Mucosa of stomach (tissue), 1 donor: ENCODE results near the gene ASB2.

ENCODE experiments used
- H3K27me3 ChIP-seq: one replicate; pipeline ENCODE4 v1.7.0; 2013; ENCODE audit warnings: mild to moderate bottlenecking, low read length; ENCODE audit not compliant: control insufficient read depth, insufficient read depth
- H3K36me3 ChIP-seq: one replicate; pipeline ENCODE4 v1.7.0; 2013; ENCODE audit warnings: low read length; ENCODE audit not compliant: control insufficient read depth, insufficient read depth
- H3K4me1 ChIP-seq: one replicate; pipeline ENCODE4 v1.7.0; 2013; ENCODE audit warnings: mild to moderate bottlenecking, low read length; ENCODE audit not compliant: control insufficient read depth, insufficient read depth
- H3K4me3 ChIP-seq: one replicate; pipeline ENCODE4 v1.7.0; 2013; ENCODE audit warnings: low read length
- H3K9ac ChIP-seq: one replicate; pipeline ENCODE4 v1.7.0; 2013; ENCODE audit warnings: mild to moderate bottlenecking, low read length, moderate library complexity
- H3K9me3 ChIP-seq: one replicate; pipeline ENCODE4 v1.7.0; 2013; ENCODE audit warnings: mild to moderate bottlenecking, low read length, moderate library complexity; ENCODE audit not compliant: control insufficient read depth
- donor health status: Pancreatic carcinoma.

ASB2 gene

DNA sequence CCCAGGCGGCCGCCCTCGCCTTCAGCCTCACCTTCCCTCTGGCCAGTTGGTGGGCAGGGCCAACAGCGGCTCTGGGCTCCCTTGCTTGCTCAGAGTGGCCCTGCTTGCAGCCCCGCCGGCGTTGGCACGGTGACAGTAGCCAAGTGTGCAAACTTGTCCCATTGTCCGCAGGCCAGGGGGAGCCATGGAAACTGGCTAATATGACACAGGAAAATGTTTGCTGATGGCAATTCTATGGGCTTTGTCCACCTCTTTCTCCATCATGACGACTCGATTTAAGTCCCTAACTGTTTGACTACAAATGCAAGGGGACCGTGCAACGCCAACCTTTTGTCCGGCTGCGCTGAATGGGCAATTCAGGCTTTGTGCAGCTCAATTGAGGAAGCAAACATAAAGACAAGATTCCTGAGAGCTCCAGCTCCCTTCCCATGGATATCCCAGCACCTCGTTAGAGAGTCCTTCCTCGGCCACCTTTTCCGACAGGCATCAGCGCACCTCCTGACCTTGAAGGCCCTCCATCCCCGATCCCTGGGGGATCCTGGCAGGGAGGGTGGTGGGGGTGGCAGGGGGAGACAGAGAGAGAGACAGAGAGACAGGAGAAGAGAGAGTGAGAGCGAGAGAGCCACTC is 50.0 kb downstream of the ASB2 start:
- H3K4me3 ChIP-seq: no peak overlapping the region
- no peaks in the 10 kb centered on the region for H3K36me3 ChIP-seq
- peaks cover 28% of the 10 kb centered on the region for H3K4me1 ChIP-seq
- no peaks in the 10 kb centered on the region for H3K27me3 ChIP-seq
- no peak overlapping the region for H3K9ac ChIP-seq
- no peaks in the 10 kb centered on the region for H3K9me3 ChIP-seq

DNA sequence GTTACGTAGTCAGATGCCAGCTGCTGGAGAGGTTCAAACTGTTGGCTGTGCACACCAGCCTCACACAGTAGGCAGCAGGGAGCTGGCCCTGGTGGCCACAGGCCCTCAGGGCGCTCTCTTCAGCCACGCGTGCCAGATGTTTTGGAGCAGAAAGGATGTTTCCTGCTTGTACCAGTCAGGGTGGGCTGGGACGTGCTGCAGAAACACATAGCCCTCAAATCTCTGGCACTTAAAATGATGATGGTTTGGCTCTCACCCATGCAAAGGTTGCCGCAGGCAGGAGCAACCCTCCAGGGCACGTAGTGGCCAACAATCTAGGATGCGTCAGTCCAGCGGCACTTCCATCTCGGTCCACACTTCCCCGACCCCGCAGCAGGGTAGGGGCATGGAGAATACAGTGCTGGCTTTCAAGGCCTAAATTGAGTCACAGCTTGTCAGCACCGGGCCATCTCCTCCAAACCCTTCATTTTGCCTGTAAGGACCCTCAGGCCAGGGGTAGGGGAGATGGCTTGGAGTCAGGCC is 50.9 kb downstream of the ASB2 start:
- no peaks in the 10 kb centered on the region for H3K36me3 ChIP-seq
- H3K4me1 ChIP-seq: peaks cover 34% of the 10 kb centered on the region
- H3K4me3 ChIP-seq: no peak overlapping the region
- no peaks in the 10 kb centered on the region for H3K9me3 ChIP-seq
- H3K27me3 ChIP-seq: no peaks in the 10 kb centered on the region
- no peak overlapping the region for H3K9ac ChIP-seq

DNA sequence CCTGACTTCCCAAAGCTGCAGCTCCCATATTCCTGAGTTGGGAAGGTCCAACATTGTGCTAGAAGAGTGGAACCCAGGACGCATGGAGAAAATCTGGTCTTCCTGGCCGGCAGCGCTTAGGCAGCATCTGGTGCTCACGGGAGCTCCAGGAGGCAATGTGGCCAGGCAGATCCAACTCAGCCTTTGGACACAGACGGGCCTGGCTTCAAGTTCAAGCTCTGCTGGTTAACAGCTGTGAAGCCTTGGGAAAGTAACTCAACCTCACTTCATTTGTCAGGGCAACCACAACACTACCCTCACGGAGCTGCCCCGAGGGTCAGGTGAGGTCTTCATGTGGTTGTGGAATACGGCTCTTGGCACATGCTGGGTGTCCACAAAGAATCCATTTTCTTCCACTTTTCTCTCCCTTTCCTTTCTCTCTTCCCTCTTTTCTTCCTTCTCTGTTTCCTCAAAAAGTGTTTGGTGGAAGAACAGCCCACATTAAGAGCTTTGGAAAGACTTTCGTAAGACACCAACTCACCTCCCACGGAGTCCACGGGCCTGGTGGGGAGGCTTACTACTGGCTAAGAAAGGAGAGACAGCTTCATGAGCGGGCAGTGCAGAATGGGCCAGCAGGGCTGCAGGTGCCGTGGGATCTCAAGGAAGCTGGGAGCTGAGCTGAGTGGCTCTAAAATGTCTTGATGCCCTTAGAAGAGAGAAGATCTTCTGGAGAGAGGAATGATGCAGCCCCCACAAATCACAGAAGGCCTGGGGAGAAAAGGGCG is 51.6 kb downstream of the ASB2 start:
- Histone ChIP-seq H3K4me1 (peaks cover 33% of the 10 kb centered on the region), H3K4me3 (no peak overlapping the region), H3K36me3 (no peaks in the 10 kb centered on the region), H3K27me3 (no peaks in the 10 kb centered on the region), H3K9me3 (no peaks in the 10 kb centered on the region), H3K9ac (no peak overlapping the region)

DNA sequence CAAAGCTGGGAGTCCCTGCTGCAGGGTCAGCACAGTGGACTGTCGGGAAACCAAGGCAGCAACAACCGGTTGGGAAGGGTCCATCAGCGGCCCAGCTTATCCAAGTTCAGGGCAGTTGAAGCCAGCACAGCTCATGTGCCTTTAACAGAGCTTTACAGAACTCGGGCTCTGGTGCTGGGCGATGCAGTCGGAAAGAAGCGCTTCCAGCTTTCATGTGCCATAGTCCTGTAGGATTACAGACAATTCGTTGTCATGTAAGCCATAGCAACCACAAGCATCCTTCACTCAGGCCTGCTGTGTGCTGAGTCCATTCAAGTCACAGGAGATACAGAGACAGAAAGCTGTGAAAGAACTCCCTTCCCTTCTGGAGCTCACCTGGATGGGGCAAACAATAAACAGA is 52.7 kb downstream of the ASB2 start:
- peaks cover 29% of the 10 kb centered on the region for H3K4me1 ChIP-seq
- no peak overlapping the region for H3K9ac ChIP-seq
- no peaks in the 10 kb centered on the region for H3K36me3 ChIP-seq
- no peaks in the 10 kb centered on the region for H3K27me3 ChIP-seq
- H3K4me3 ChIP-seq: no peak overlapping the region
- no peaks in the 10 kb centered on the region for H3K9me3 ChIP-seq

DNA sequence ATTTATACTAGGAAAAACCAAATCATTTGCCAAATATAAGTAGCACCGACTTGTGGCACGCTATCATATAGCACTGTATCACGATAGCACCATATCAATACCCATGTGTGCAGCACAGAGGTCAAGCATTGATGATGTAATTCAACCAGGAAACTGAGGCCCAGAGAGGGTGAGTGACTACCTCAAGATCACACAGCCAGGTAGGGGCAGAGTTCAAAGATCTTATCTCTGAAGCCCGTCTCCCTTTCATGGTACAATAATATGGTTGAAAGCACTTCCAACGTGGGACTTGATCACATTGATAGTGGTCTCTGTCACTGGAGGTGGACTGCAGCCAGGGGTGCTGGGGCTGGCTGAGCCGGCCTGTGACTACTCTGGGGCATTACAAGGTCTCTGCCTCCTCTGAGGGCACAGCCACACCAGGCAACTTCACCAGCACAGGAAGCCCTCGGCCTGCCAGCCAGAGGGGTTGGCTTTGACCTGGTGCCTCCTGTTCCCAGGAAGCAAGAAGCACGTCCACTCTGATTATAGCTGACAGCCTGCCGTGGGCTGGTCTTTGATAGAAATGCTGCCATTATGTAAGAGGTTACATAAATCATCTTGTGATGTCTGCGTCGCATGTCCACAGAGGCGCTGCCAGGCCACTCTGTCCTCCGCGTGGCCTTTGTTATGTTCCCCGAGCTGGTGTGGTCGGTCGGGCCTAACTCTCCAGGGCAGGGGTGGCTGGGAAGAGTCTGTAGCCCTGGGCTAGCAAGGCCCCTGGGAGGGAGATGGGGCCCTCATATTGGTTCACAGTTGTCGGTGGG is 55.2 kb downstream of the ASB2 start:
- H3K9ac ChIP-seq: no peak overlapping the region
- no peak overlapping the region for H3K4me3 ChIP-seq
- H3K9me3 ChIP-seq: no peaks in the 10 kb centered on the region
- no peaks in the 10 kb centered on the region for H3K27me3 ChIP-seq
- H3K36me3 ChIP-seq: no peaks in the 10 kb centered on the region
- H3K4me1 ChIP-seq: peaks cover 42% of the 10 kb centered on the region

GRCh38 chr14:93917141-93917540 is 59.2 kb downstream of the ASB2 start:
- no peaks in the 10 kb centered on the region for H3K27me3 ChIP-seq
- no peaks in the 10 kb centered on the region for H3K36me3 ChIP-seq
- no peaks in the 10 kb centered on the region for H3K9me3 ChIP-seq
- H3K4me3 ChIP-seq: no peak overlapping the region
- H3K9ac ChIP-seq: peak overlapping the region; percentile 22
- H3K4me1 ChIP-seq: peaks cover 55% of the 10 kb centered on the region

GRCh38 chr14:93916498-93916897 is 59.9 kb downstream of the ASB2 start:
- no peaks in the 10 kb centered on the region for H3K27me3 ChIP-seq
- no peaks in the 10 kb centered on the region for H3K9me3 ChIP-seq
- no peak overlapping the region for H3K4me3 ChIP-seq
- peak overlapping the region; percentile 22 for H3K9ac ChIP-seq
- no peaks in the 10 kb centered on the region for H3K36me3 ChIP-seq
- peaks cover 51% of the 10 kb centered on the region for H3K4me1 ChIP-seq

- Histone ChIP-seq H3K4me3 (no peak overlapping the region), H3K27me3 (no peaks in the 10 kb centered on the region), H3K9ac (no peak overlapping the region), H3K36me3 (no peaks in the 10 kb centered on the region), H3K4me1 (peaks cover 44% of the 10 kb centered on the region), H3K9me3 (no peaks in the 10 kb centered on the region)
These were observed 60.6 kb downstream of the ASB2 start for GRCh38 chr14:93915800-93916199.

DNA sequence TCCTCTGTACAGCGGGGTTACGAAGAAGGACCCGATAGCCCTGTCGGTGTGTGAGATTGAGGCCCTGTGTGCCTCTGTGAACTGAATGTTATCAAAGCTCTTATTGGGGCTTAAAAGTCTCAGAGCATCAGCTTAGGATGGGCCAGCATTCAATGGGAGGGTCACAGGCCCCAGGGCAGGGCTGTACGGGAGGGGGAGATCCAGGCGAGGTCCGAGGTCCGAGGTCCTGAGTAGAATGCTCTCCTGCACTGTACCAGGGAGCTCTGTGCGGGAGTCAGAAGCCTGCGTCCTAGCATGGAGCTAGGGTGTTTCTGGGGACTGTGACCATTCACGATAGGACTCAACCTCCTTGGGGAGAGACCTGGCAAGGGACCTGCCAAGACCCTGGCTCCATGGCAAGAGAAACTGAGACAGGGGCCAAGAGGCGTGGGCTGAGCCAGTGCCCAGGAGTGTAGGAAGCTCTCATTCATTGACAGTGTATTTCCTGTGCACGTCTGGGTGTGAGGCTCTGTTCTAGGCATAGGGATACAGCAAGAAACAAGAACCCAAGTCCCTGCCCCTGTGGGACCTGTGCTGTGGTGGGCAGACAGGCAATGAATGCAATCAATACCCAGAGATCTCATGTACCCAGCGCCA is 61.2 kb downstream of the ASB2 start:
- H3K9me3 ChIP-seq: no peaks in the 10 kb centered on the region
- no peak overlapping the region for H3K9ac ChIP-seq

DNA sequence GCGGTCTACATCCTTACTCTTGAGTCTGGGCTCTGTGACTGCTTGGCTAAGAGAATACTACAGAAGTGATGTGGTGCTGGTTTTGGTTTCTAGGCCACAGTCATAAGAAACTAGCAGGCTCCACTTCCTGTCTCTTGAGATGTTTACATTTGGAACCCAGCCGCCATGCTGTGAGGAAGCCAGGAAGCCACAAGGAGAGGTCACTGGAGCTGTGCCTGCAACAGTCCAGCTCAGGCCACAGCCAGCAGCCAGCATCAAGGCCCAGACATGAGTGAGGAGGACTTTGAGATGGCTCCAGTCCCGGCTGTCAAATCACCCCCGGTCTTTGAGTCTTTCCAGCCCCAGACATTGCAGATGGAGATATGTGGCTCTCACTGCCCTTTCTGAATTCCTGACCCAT is 62.1 kb downstream of the ASB2 start:
- no peaks in the 10 kb centered on the region for H3K36me3 ChIP-seq
- H3K4me1 ChIP-seq: peaks cover 42% of the 10 kb centered on the region
- H3K9ac ChIP-seq: no peak overlapping the region
- H3K27me3 ChIP-seq: no peaks in the 10 kb centered on the region
- H3K4me3 ChIP-seq: no peak overlapping the region
- no peaks in the 10 kb centered on the region for H3K9me3 ChIP-seq

More for the DNA sequence above, 61.2 kb downstream of the ASB2 start:
- Histone ChIP-seq H3K4me3 (no peak overlapping the region), H3K36me3 (no peaks in the 10 kb centered on the region), H3K27me3 (no peaks in the 10 kb centered on the region), H3K4me1 (peaks cover 44% of the 10 kb centered on the region)

GRCh38 chr14:93912782-93913181 is 63.6 kb downstream of the ASB2 start:
- H3K36me3 ChIP-seq: no peaks in the 10 kb centered on the region
- H3K9me3 ChIP-seq: no peaks in the 10 kb centered on the region
- H3K27me3 ChIP-seq: no peaks in the 10 kb centered on the region
- peaks cover 27% of the 10 kb centered on the region for H3K4me1 ChIP-seq
- H3K9ac ChIP-seq: no peak overlapping the region
- no peak overlapping the region for H3K4me3 ChIP-seq
